Measurements from ENCODE around the gene POPDC3. TPM values are rescaled to one million over a fixed set of nuclear protein-coding genes. Genes with fewer than 3 reads are reported as not detected.

POPDC3 gene
- total and polyA plus RNA-seq, 2 experiments from 2014 or later = 0.93 to 1.5 TPM

DNA sequence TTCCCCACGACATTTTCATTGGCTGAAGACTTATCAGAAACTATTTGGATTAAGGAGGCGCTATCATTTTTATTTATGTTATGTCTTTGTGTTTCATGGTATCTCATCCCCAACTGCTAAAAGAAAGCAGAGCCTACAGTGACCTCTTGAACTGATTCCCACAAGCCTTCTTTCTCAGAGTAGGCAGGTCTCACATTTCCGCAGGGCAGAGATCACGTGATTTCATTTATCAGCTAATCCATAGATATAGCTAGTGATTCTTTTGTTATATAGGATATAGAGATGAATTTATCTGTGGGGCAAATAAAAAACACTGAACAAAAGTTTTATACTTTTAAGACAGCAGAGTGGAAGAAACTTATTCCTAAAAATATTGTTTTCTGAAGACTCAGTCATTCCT, 25.0 kb upstream of the POPDC3 start:
- no peaks in the 10 kb centered on the region for H3K79me2 ChIP-seq
- TF ChIP-seq EZH2phosphoT487 (IDR thresholded peaks at IDR 0.05; ENCODE audit: low read depth, severe bottlenecking, unreplicated experiment) = no peak
- TF ChIP-seq CTCF (IDR thresholded peaks at IDR 0.05; ENCODE audit: poor library complexity) = no peak
- TF ChIP-seq EZH2 (IDR thresholded peaks at IDR 0.05; ENCODE audit: borderline replicate concordance) = no peak
- no peaks in the 10 kb centered on the region for H3K27me3 ChIP-seq
- H3K9me3 ChIP-seq (ENCODE audit: low read depth) = no peaks in the 10 kb centered on the region
- no peaks in the 10 kb centered on the region for H3K9me2 ChIP-seq (replicated peaks; ENCODE audit: insufficient read depth)
- no peaks in the 10 kb centered on the region for H3K36me3 ChIP-seq (replicated peaks; ENCODE audit: insufficient read depth, low read depth)
- H4K20me1 ChIP-seq (ENCODE audit: insufficient read depth, poor library complexity, severe bottlenecking) = no peaks in the 10 kb centered on the region
- H3K27ac ChIP-seq = no peak overlapping the region
- 48% methylated on average over 4 of the region's 4 CpGs for WGBS (ENCODE audit: low lambda C conversion rate, missing lambda C conversion rate)
- no peak for DNase-seq (ENCODE audit: low spot score)
- no peak overlapping the region for H3K4me2 ChIP-seq
- no peaks in the 10 kb centered on the region for H3K4me1 ChIP-seq (ENCODE audit: insufficient read depth)
- no peak overlapping the region for H2AFZ ChIP-seq
- H3K4me3 ChIP-seq = no peak overlapping the region

- Histone ChIP-seq H3K4me3 (no peak overlapping the region), H3K36me3 (replicated peaks; ENCODE audit: insufficient read depth, low read depth) (no peaks in the 10 kb centered on the region), H3K9me2 (replicated peaks; ENCODE audit: insufficient read depth) (no peaks in the 10 kb centered on the region), H2AFZ (no peak overlapping the region), H3K27me3 (no peaks in the 10 kb centered on the region), H4K20me1 (ENCODE audit: insufficient read depth, poor library complexity, severe bottlenecking) (no peaks in the 10 kb centered on the region), H3K79me2 (no peaks in the 10 kb centered on the region), H3K27ac (no peak overlapping the region), H3K9me3 (ENCODE audit: low read depth) (no peaks in the 10 kb centered on the region), H3K4me1 (ENCODE audit: insufficient read depth) (no peaks in the 10 kb centered on the region), H3K4me2 (no peak overlapping the region)
- WGBS (ENCODE audit: low lambda C conversion rate, missing lambda C conversion rate) = 72% methylated on average over 1 of the region's 1 CpG
- no peak for TF ChIP-seq EZH2phosphoT487 (IDR thresholded peaks at IDR 0.05; ENCODE audit: low read depth, severe bottlenecking, unreplicated experiment)
- TF ChIP-seq EZH2 (IDR thresholded peaks at IDR 0.05; ENCODE audit: borderline replicate concordance) = no peak
- no peak for TF ChIP-seq CTCF (IDR thresholded peaks at IDR 0.05; ENCODE audit: poor library complexity)
- DNase-seq (ENCODE audit: low spot score) = no peak
These were observed 24.5 kb upstream of the POPDC3 start for GRCh38 chr6:105204331-105204730.

GRCh38 chr6:105202486-105202885, 22.7 kb upstream of the POPDC3 start:
- Histone ChIP-seq H3K4me1 (ENCODE audit: insufficient read depth) (no peaks in the 10 kb centered on the region), H3K9me2 (replicated peaks; ENCODE audit: insufficient read depth) (no peaks in the 10 kb centered on the region), H3K79me2 (no peaks in the 10 kb centered on the region), H2AFZ (no peak overlapping the region), H3K27ac (no peak overlapping the region), H3K4me2 (no peak overlapping the region), H3K36me3 (replicated peaks; ENCODE audit: insufficient read depth, low read depth) (no peaks in the 10 kb centered on the region), H3K27me3 (no peaks in the 10 kb centered on the region), H3K4me3 (no peak overlapping the region), H3K9me3 (ENCODE audit: low read depth) (no peaks in the 10 kb centered on the region), H4K20me1 (ENCODE audit: insufficient read depth, poor library complexity, severe bottlenecking) (no peaks in the 10 kb centered on the region)
- TF ChIP-seq EZH2 (IDR thresholded peaks at IDR 0.05; ENCODE audit: borderline replicate concordance) = no peak
- no peak for TF ChIP-seq EZH2phosphoT487 (IDR thresholded peaks at IDR 0.05; ENCODE audit: low read depth, severe bottlenecking, unreplicated experiment)
- TF ChIP-seq CTCF (IDR thresholded peaks at IDR 0.05; ENCODE audit: poor library complexity) = no peak
- 86% methylated on average over 4 of the region's 4 CpGs for WGBS (ENCODE audit: low lambda C conversion rate, missing lambda C conversion rate)
- no peak for DNase-seq (ENCODE audit: low spot score)
